Loucy (cell line): ENCODE results near the gene APOM.

Experiments
- CTCF ChIP-seq: fragments of 200-600 bp; sonication (generic); conservative IDR thresholded peaks from 2 replicates; pipeline ENCODE4 v1.5.1; 2014; ENCODE audit warnings: mild to moderate bottlenecking, antibody characterized with exemption, low read length
- EZH2phosphoT487 ChIP-seq: fragments of 200-600 bp; IDR thresholded peaks from 2 replicates; pipeline ENCODE4 v1.6.1; 2018; ENCODE audit warnings: antibody characterized with exemption, mild to moderate bottlenecking, moderate library complexity, borderline replicate concordance

DNA sequence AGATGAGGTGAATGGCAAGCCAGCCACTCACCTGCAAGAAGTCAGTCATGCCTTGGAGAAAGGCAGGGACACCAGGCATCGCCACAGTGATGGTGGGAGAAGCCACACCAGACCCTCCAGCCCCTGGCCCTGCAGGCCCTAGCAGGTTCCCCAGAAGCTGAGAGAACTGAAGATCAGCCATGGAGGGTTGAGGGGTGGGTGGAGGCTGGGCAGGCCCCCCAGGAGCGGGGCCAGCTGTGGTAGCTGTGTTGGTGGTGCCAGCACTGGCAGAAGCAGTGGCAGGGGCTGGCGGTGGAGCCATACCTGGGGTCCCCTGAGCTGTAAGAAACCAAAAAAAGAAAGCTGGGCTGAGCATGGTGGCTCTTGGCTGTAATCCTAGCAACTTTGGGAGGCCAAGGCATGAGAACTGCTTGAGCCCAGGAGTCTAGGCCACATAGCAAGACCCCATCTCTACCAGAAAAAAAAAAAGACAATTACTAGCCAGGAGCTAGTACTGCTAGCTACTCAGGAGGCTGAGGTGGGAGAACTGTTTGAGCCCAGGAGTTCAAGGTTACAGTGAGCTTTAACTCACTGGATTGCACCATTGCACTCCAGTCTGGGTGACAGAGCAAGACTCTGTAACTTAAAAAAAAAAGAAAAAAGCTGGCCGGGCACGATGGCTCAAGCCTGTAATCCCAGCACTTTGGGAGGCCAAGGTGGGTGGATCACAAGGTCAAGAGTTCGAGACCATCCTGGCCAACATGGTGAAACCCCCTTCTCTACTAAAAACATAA lies 12.7 kb upstream of the APOM start:
- TF ChIP-seq CTCF (no peak), EZH2phosphoT487 (no peak)
